GM18951 (cell line): ENCODE data around the gene PIAS4.

Experiments
- POLR2A ChIP-seq: IDR thresholded peaks from 4 replicates; pipeline ENCODE4 v1.6.1; 2011; ENCODE audit warnings: mild to moderate bottlenecking; ENCODE audit not compliant: insufficient read length, insufficient read depth; ENCODE audit errors: extremely low read depth
- in situ Hi-C: fragments of 300-500 bp; cut with MboI; formaldehyde crosslinking; loops from one replicate; pipeline ENCODE4 v1.12.0; 2022; ENCODE audit warnings: low sequenced_read_pairs, mixed read lengths, inconsistent platforms; ENCODE audit not compliant: unreplicated experiment

PIAS4 gene

GRCh38 chr19:4043401-4043800, 35.9 kb downstream of the PIAS4 start:
- no peak for TF ChIP-seq POLR2A
- in situ Hi-C loops: no loop called here

- in situ Hi-C loops: no loop called here
- TF ChIP-seq POLR2A: no peak
These were observed 36.6 kb downstream of the PIAS4 start for GRCh38 chr19:4043966-4044715.

GRCh38 chr19:4044990-4045465, 37.5 kb downstream of the PIAS4 start:
- TF ChIP-seq POLR2A: no peak
- in situ Hi-C loops: no loop called here

- in situ Hi-C loops: no loop called here
- TF ChIP-seq POLR2A: no peak
These were observed 38.2 kb downstream of the PIAS4 start for GRCh38 chr19:4045597-4046361.

GRCh38 chr19:4046362-4046691, 38.8 kb downstream of the PIAS4 start:
- no peak for TF ChIP-seq POLR2A
- in situ Hi-C loops: no loop called here

GRCh38 chr19:4046946-4047683, 39.6 kb downstream of the PIAS4 start:
- in situ Hi-C loops: no loop called here
- TF ChIP-seq POLR2A: no peak

- in situ Hi-C loops: no loop called here
- no peak for TF ChIP-seq POLR2A
These were observed 41.9 kb downstream of the PIAS4 start for GRCh38 chr19:4049432-4049831.

- no peak for TF ChIP-seq POLR2A
- in situ Hi-C loops: no loop called here
These were observed 43.9 kb downstream of the PIAS4 start for GRCh38 chr19:4051175-4052101.

- in situ Hi-C loops: no loop called here
These were observed 44.8 kb downstream of the PIAS4 start for GRCh38 chr19:4052114-4052992.

GRCh38 chr19:4052993-4053422, 45.5 kb downstream of the PIAS4 start:
- TF ChIP-seq POLR2A: no peak
- in situ Hi-C loops: no loop called here

More at GRCh38 chr19:4052114-4052992, 44.8 kb downstream of the PIAS4 start:
- TF ChIP-seq POLR2A: no peak

- TF ChIP-seq POLR2A: no peak
- in situ Hi-C loops: no loop called here
These were observed 46.1 kb downstream of the PIAS4 start for GRCh38 chr19:4053423-4054324.
